ENCODE results near the gene PHACTR1. TPM values are rescaled to one million over a fixed set of nuclear protein-coding genes. Genes with fewer than 3 reads are reported as not detected.

The PHACTR1 gene
- total and polyA plus RNA-seq, 2 experiments from 2014 or later = 0.65 to 3.2 TPM

- Histone ChIP-seq H3K27ac (no peak overlapping the region), H3K27me3 (replicated peaks; ENCODE audit: insufficient read depth) (no peaks in the 10 kb centered on the region), H4K20me1 (ENCODE audit: insufficient read depth) (no peaks in the 10 kb centered on the region), H3K9me2 (ENCODE audit: insufficient read depth) (no peaks in the 10 kb centered on the region), H3K9me3 (ENCODE audit: low read depth) (no peaks in the 10 kb centered on the region), H3K4me3 (no peak overlapping the region), H3K4me2 (ENCODE audit: unreplicated experiment) (no peak overlapping the region), H3K79me2 (ENCODE audit: insufficient read depth) (no peaks in the 10 kb centered on the region), H3F3A (ENCODE audit: insufficient read depth) (no peaks in the 10 kb centered on the region), H3K36me3 (ENCODE audit: low read depth) (no peaks in the 10 kb centered on the region), H3K4me1 (ENCODE audit: insufficient read depth) (no peaks in the 10 kb centered on the region), H2AFZ (no peak overlapping the region), H3K9ac (no peak overlapping the region)
- TF ChIP-seq EZH2 (IDR thresholded peaks at IDR 0.05; ENCODE audit: insufficient read depth, poor library complexity, severe bottlenecking) = no peak
- no peak for TF ChIP-seq EZH2phosphoT487 (IDR thresholded peaks at IDR 0.05; ENCODE audit: insufficient read depth, low read depth)
- DNase-seq = no peak
- in situ Hi-C loops (cut with MboI) = loop anchor here (10.0 to 25.0 kb wide), 3 partner anchors 251 to 1283 kb away; no protein-coding TSS in a partner anchor
- WGBS, 2 experiments (ENCODE audit: low coverage in 1 of 2, low lambda C conversion rate in 2 of 2, missing lambda C conversion rate in 2 of 2) = 93 to 94% methylated on average over 3 of the region's 3 CpGs
Observed at GRCh38 chr6:12895721-12896120, 179.2 kb downstream of the PHACTR1 start.

GRCh38 chr6:12896208-12896733 is 179.7 kb downstream of the PHACTR1 start:
- Histone ChIP-seq H3K36me3 (ENCODE audit: low read depth) (no peaks in the 10 kb centered on the region), H3K4me2 (ENCODE audit: unreplicated experiment) (no peak overlapping the region), H3K4me1 (ENCODE audit: insufficient read depth) (no peaks in the 10 kb centered on the region), H3K9me3 (ENCODE audit: low read depth) (no peaks in the 10 kb centered on the region), H2AFZ (no peak overlapping the region), H3K9ac (no peak overlapping the region), H3K4me3 (no peak overlapping the region), H3F3A (ENCODE audit: insufficient read depth) (no peaks in the 10 kb centered on the region), H3K9me2 (ENCODE audit: insufficient read depth) (no peaks in the 10 kb centered on the region), H3K27me3 (replicated peaks; ENCODE audit: insufficient read depth) (no peaks in the 10 kb centered on the region), H3K79me2 (ENCODE audit: insufficient read depth) (no peaks in the 10 kb centered on the region), H3K27ac (no peak overlapping the region), H4K20me1 (ENCODE audit: insufficient read depth) (no peaks in the 10 kb centered on the region)
- no peak for TF ChIP-seq EZH2phosphoT487 (IDR thresholded peaks at IDR 0.05; ENCODE audit: insufficient read depth, low read depth)
- TF ChIP-seq EZH2 (IDR thresholded peaks at IDR 0.05; ENCODE audit: insufficient read depth, poor library complexity, severe bottlenecking) = no peak
- in situ Hi-C loops (cut with MboI) = loop anchor here (10.0 to 25.0 kb wide), 3 partner anchors 251 to 1284 kb away; no protein-coding TSS in a partner anchor
- no peak for DNase-seq
- 76 to 77% methylated on average over 7 of the region's 7 CpGs for WGBS, 2 experiments (ENCODE audit: low coverage in 1 of 2, low lambda C conversion rate in 2 of 2, missing lambda C conversion rate in 2 of 2)

GRCh38 chr6:12898603-12899002 is 182.0 kb downstream of the PHACTR1 start:
- H3F3A ChIP-seq (ENCODE audit: insufficient read depth) = no peaks in the 10 kb centered on the region
- no peaks in the 10 kb centered on the region for H3K9me3 ChIP-seq (ENCODE audit: low read depth)
- H3K27ac ChIP-seq = no peak overlapping the region
- no peak overlapping the region for H3K4me3 ChIP-seq
- DNase-seq = no peak
- H2AFZ ChIP-seq = no peak overlapping the region
- H3K27me3 ChIP-seq (replicated peaks; ENCODE audit: insufficient read depth) = no peaks in the 10 kb centered on the region
- H3K36me3 ChIP-seq (ENCODE audit: low read depth) = no peaks in the 10 kb centered on the region
- no peaks in the 10 kb centered on the region for H3K4me1 ChIP-seq (ENCODE audit: insufficient read depth)
- no peak overlapping the region for H3K9ac ChIP-seq
- TF ChIP-seq EZH2phosphoT487 (IDR thresholded peaks at IDR 0.05; ENCODE audit: insufficient read depth, low read depth) (no peak), EZH2 (IDR thresholded peaks at IDR 0.05; ENCODE audit: insufficient read depth, poor library complexity, severe bottlenecking) (no peak)
- H3K9me2 ChIP-seq (ENCODE audit: insufficient read depth) = no peaks in the 10 kb centered on the region
- in situ Hi-C loops (cut with MboI) = loop anchor here (10.0 to 25.0 kb wide), 3 partner anchors 254 to 1286 kb away; no protein-coding TSS in a partner anchor
- 89 to 93% methylated on average over 10 of the region's 10 CpGs for WGBS, 2 experiments (ENCODE audit: low coverage in 1 of 2, low lambda C conversion rate in 2 of 2, missing lambda C conversion rate in 2 of 2)
- no peaks in the 10 kb centered on the region for H3K79me2 ChIP-seq (ENCODE audit: insufficient read depth)
- H3K4me2 ChIP-seq (ENCODE audit: unreplicated experiment) = no peak overlapping the region
- no peaks in the 10 kb centered on the region for H4K20me1 ChIP-seq (ENCODE audit: insufficient read depth)

GRCh38 chr6:12899046-12899833 is 182.7 kb downstream of the PHACTR1 start:
- no peak overlapping the region for H3K9ac ChIP-seq
- H3K4me2 ChIP-seq (ENCODE audit: unreplicated experiment) = no peak overlapping the region
- H3K79me2 ChIP-seq (ENCODE audit: insufficient read depth) = no peaks in the 10 kb centered on the region
- no peak for TF ChIP-seq EZH2 (IDR thresholded peaks at IDR 0.05; ENCODE audit: insufficient read depth, poor library complexity, severe bottlenecking)
- TF ChIP-seq EZH2phosphoT487 (IDR thresholded peaks at IDR 0.05; ENCODE audit: insufficient read depth, low read depth) = no peak
- no peak overlapping the region for H2AFZ ChIP-seq
- no peak for DNase-seq
- H3K4me1 ChIP-seq (ENCODE audit: insufficient read depth) = no peaks in the 10 kb centered on the region
- no peaks in the 10 kb centered on the region for H3K36me3 ChIP-seq (ENCODE audit: low read depth)
- H3K27me3 ChIP-seq (replicated peaks; ENCODE audit: insufficient read depth) = no peaks in the 10 kb centered on the region
- 85% methylated on average over 4 of the region's 4 CpGs for WGBS, 2 experiments (ENCODE audit: low coverage in 1 of 2, low lambda C conversion rate in 2 of 2, missing lambda C conversion rate in 2 of 2)
- H3K27ac ChIP-seq = no peak overlapping the region
- H4K20me1 ChIP-seq (ENCODE audit: insufficient read depth) = no peaks in the 10 kb centered on the region
- H3K9me3 ChIP-seq (ENCODE audit: low read depth) = no peaks in the 10 kb centered on the region
- H3F3A ChIP-seq (ENCODE audit: insufficient read depth) = no peaks in the 10 kb centered on the region
- in situ Hi-C loops (cut with MboI) = loop anchor here (10.0 to 25.0 kb wide), 3 partner anchors 254 to 1287 kb away; no protein-coding TSS in a partner anchor
- H3K9me2 ChIP-seq (ENCODE audit: insufficient read depth) = no peaks in the 10 kb centered on the region
- H3K4me3 ChIP-seq = no peak overlapping the region

All from GM23248 (cell line).